Right lobe of liver (tissue), 6 donors: ENCODE measurements around the gene RANBP17. TPM values are rescaled to one million over a fixed set of nuclear protein-coding genes. Genes with fewer than 3 reads are reported as not detected.

ENCODE experiments used
- ATAC-seq, 4 donors: fragments of 200-7000 bp; cut with Tn5 transposase; one replicate each; pipeline ENCODE4 v1.9.1; 2020; ENCODE audit warnings: mild to moderate bottlenecking in 4 of 4, moderate library complexity in 4 of 4
- DNase-seq, 3 donors: peaks; one replicate each; pipeline ENCODE4 v3.0.0-alpha.2; 2020
- H3K27ac ChIP-seq, 3 donors: fragments of 200-600 bp; one replicate each; pipeline ENCODE4 v1.8.0; 2022
- H3K27me3 ChIP-seq, 2 donors: fragments of 200-600 bp; one replicate each; pipeline ENCODE4 v1.8.0; 2022
- H3K36me3 ChIP-seq, 4 donors: fragments of 200-600 bp; sonication (generic) in 1 of 4; one replicate each; pipeline versions ENCODE4 v1.5.1 to v1.8.0; 2017 to 2022; ENCODE audit warnings: control low read depth in 1 of 4
- H3K4me1 ChIP-seq, 4 donors: fragments of 200-600 bp; sonication (generic) in 1 of 4; one replicate each; pipeline versions ENCODE4 v1.5.1 to v1.8.0; 2017 to 2022; ENCODE audit warnings: control low read depth in 1 of 4
- H3K4me3 ChIP-seq, 3 donors: fragments of 200-600 bp; one replicate each; pipeline ENCODE4 v1.8.0; 2022
- H3K9me3 ChIP-seq, 4 donors: fragments of 200-600 bp; sonication (generic) in 1 of 4; one replicate each; pipeline versions ENCODE4 v1.5.1 to v1.8.0; 2017 to 2022; ENCODE audit warnings: control low read depth in 1 of 4
- CTCF ChIP-seq, 4 donors: fragments of 200-600 bp in 3 of 4; fragments of 450-650 bp in 1 of 4; IDR thresholded peaks; one replicate each; pipeline versions ENCODE4 v1.5.1 to v1.8.0; 2016 to 2022; ENCODE audit warnings: antibody characterized with exemption in 4 of 4, mild to moderate bottlenecking in 2 of 4
- POLR2A ChIP-seq: fragments of 450-650 bp; IDR thresholded peaks from one replicate; pipeline ENCODE4 v1.6.1; 2017; ENCODE audit warnings: antibody characterized with exemption, mild to moderate bottlenecking
- WGBS: methylation state at CpG from one replicate; pipeline ENCODE4 v1.1.6; 2018; ENCODE audit warnings: low coverage, low lambda C conversion rate; ENCODE audit not compliant: insufficient coverage; ENCODE audit errors: missing lambda C conversion rate; 5-methylcytosine and 5-hydroxymethylcytosine counted together
- intact Hi-C, 2 donors: fragments of 100-400 bp; cut with DNase I; formaldehyde crosslinking; loops; one replicate each; pipeline versions ENCODE4 v1.11.2 to v1.14.1; 2022
- total RNA-seq, 6 experiments: library from RNA; depleted of rRNA in 2 of 6; stranded (reverse); fragments of >200 nt in 2 of 6; fragmentation: NEBNext Ultra II Directional in 3 of 6; extraction: Animal tissue kit (Norgen Biotek cat#: 25700) in 3 of 6; gene quantifications; one replicate each; pipeline versions ENCODE4 v1.1.0 to v1.2.4, GENCODE V29; 2016 to 2023
- donor health status: DM: no; HTN: yes; CAD: no.
- donor health status: DM: no; HTN: no; CAD: no.
- donor health status: DM: no; HTN: no; CAD: no.
- donor health status: DM: no; HTN: yes; CAD: no.
- donor health status: DM: no; HTN: yes; CAD: no.

RANBP17 gene
- total RNA-seq, 6 experiments from 2014 or later, result 1.5 to 5.7 (median 4.7) TPM

- DNase-seq, result no peak
- no peaks in the 10 kb centered on the region for H3K9me3 ChIP-seq
- no peaks in the 10 kb centered on the region for H3K27me3 ChIP-seq
- 92% methylated on average over 2 of the region's 2 CpGs for WGBS
- H3K36me3 ChIP-seq, result no peaks in the 10 kb centered on the region
- TF ChIP-seq POLR2A (no peak), CTCF (IDR thresholded peaks at IDR 0.05) (no peak)
- no peak overlapping the region for H3K4me3 ChIP-seq
- intact Hi-C loops, result no loop called here
- no peaks in the 10 kb centered on the region for H3K4me1 ChIP-seq
- no peak for ATAC-seq
- no peak overlapping the region for H3K27ac ChIP-seq
Measured at GRCh38 chr5:171246231-171246630, 384.4 kb downstream of the RANBP17 start.

DNA sequence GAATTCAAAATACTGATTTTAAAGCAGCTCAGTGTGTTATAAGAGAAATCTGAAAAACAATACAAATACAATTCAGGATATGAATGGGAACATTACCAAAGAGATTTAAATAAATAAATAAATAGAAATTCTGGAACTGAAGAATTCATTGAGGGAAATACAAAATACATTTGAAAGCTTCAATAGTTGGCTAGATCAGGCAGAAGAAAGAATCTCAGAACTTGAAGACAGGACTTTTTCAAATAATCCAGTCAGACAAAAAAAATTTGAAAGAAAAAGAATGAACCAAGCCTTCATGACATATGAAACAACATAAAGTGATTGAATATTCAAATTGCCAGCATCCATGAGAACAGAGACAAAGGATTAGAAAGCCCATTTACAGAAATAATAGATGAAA is 387.6 kb downstream of the RANBP17 start:
- Histone ChIP-seq H3K4me1 (no peaks in the 10 kb centered on the region), H3K27me3 (no peaks in the 10 kb centered on the region), H3K4me3 (no peak overlapping the region), H3K27ac (no peak overlapping the region), H3K36me3 (no peaks in the 10 kb centered on the region), H3K9me3 (no peaks in the 10 kb centered on the region)
- intact Hi-C loops, result no loop called here
- ATAC-seq (no peak), DNase-seq (no peak)
- TF ChIP-seq POLR2A, result no peak
- TF ChIP-seq CTCF (IDR thresholded peaks at IDR 0.05), result no peak

GRCh38 chr5:171250738-171251137 is 388.9 kb downstream of the RANBP17 start:
- ATAC-seq (no peak), DNase-seq (no peak)
- no peak overlapping the region for H3K27ac ChIP-seq
- intact Hi-C loops, result no loop called here
- H3K4me3 ChIP-seq, result no peak overlapping the region
- 86% methylated on average over 1 of the region's 1 CpG for WGBS
- H3K4me1 ChIP-seq, result no peaks in the 10 kb centered on the region
- TF ChIP-seq POLR2A, result no peak
- no peak for TF ChIP-seq CTCF (IDR thresholded peaks at IDR 0.05)
- H3K36me3 ChIP-seq, result no peaks in the 10 kb centered on the region
- H3K27me3 ChIP-seq, result no peaks in the 10 kb centered on the region
- H3K9me3 ChIP-seq, result no peaks in the 10 kb centered on the region

GRCh38 chr5:171251519-171251918 is 389.7 kb downstream of the RANBP17 start:
- Histone ChIP-seq H3K27me3 (no peaks in the 10 kb centered on the region), H3K36me3 (no peaks in the 10 kb centered on the region), H3K27ac (no peak overlapping the region), H3K9me3 (no peaks in the 10 kb centered on the region), H3K4me1 (no peaks in the 10 kb centered on the region), H3K4me3 (no peak overlapping the region)
- no peak for ATAC-seq
- no peak for DNase-seq
- intact Hi-C loops, result no loop called here
- 95% methylated on average over 7 of the region's 21 CpGs for WGBS
- TF ChIP-seq POLR2A, result no peak
- no peak for TF ChIP-seq CTCF (IDR thresholded peaks at IDR 0.05)

DNA sequence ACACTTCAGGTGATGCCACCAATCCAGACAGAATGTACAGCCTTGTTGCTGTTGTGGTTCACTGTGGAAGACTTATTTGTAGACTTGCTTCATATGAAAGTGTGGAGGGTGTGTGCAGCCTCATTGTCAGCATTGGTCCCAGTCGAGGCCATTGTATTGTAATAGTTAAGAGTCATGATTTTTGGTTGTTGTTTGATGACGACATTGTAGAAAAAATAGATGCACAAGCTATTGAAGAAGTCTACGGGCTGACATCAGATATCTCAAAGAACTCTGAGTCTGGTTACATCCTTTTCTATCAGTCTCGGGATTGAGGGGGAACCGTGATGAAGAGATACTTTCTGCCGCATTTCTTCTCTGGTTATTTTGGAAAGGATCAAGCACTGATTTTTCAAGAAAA is 390.9 kb downstream of the RANBP17 start:
- DNase-seq, result no peak
- intact Hi-C loops, result no loop called here
- TF ChIP-seq CTCF (IDR thresholded peaks at IDR 0.05) (no peak), POLR2A (no peak)
- Histone ChIP-seq H3K4me3 (no peak overlapping the region), H3K27me3 (no peaks in the 10 kb centered on the region), H3K4me1 (no peaks in the 10 kb centered on the region), H3K9me3 (no peaks in the 10 kb centered on the region), H3K27ac (no peak overlapping the region), H3K36me3 (no peaks in the 10 kb centered on the region)
- WGBS, result 92% methylated on average over 6 of the region's 6 CpGs
- ATAC-seq, result no peak
